Liver (tissue), 9 donors: ENCODE measurements around the gene UBE2Q2. TPM values are rescaled to one million over a fixed set of nuclear protein-coding genes. Genes with fewer than 3 reads are reported as not detected.

Experiments used
- DNase-seq: peaks from one replicate; pipeline ENCODE4 v3.0.0-alpha.2; 2017; ENCODE audit warnings: low spot score
- H3K27ac ChIP-seq, 2 donors: one replicate each; pipeline ENCODE4 v1.7.0; 2013; ENCODE audit warnings: inconsistent platforms in 2 of 2, low read length in 2 of 2, control low read depth in 1 of 2, low read depth in 1 of 2, mild to moderate bottlenecking in 1 of 2
- H3K27me3 ChIP-seq, 4 donors: one replicate each; pipeline versions ENCODE4 v1.6.1 to v1.7.0; 2013; ENCODE audit warnings: low read length in 3 of 4, inconsistent platforms in 1 of 4, mild to moderate bottlenecking in 1 of 4, moderate library complexity in 1 of 4; ENCODE audit not compliant: control insufficient read depth in 4 of 4, insufficient read depth in 4 of 4
- H3K36me3 ChIP-seq, 4 donors: one replicate each; pipeline versions ENCODE4 v1.6.1 to v1.7.0; 2013; ENCODE audit warnings: low read length in 3 of 4, mild to moderate bottlenecking in 3 of 4, low read depth in 1 of 4, moderate library complexity in 1 of 4; ENCODE audit not compliant: control insufficient read depth in 4 of 4, insufficient read depth in 3 of 4
- H3K4me1 ChIP-seq, 4 donors: one replicate each; pipeline versions ENCODE4 v1.6.1 to v1.7.0; 2013; ENCODE audit warnings: low read length in 3 of 4, mild to moderate bottlenecking in 3 of 4, moderate library complexity in 1 of 4; ENCODE audit not compliant: control insufficient read depth in 4 of 4, insufficient read depth in 4 of 4
- H3K4me3 ChIP-seq, 3 donors: one replicate each; pipeline versions ENCODE4 v1.6.1 to v1.7.0; 2013; ENCODE audit warnings: low read length in 3 of 3, control low read depth in 1 of 3, low read depth in 1 of 3, mild to moderate bottlenecking in 1 of 3
- H3K9ac ChIP-seq, 2 donors: one replicate each; pipeline ENCODE4 v1.7.0; 2013; ENCODE audit warnings: low read length in 2 of 2, mild to moderate bottlenecking in 2 of 2, moderate library complexity in 2 of 2, control low read depth in 1 of 2, low read depth in 1 of 2
- H3K9me3 ChIP-seq, 4 donors: one replicate each; pipeline versions ENCODE4 v1.6.1 to v1.7.0; 2013; ENCODE audit warnings: low read length in 3 of 4; ENCODE audit not compliant: control insufficient read depth in 4 of 4
- EGR1 ChIP-seq, 2 donors: IDR thresholded peaks; 2 replicates each; pipeline ENCODE4 v1.6.1; 2016 to 2018; ENCODE audit warnings: antibody characterized with exemption in 2 of 2, low read depth in 2 of 2
- FOXA1 ChIP-seq: IDR thresholded peaks from 2 replicates; pipeline ENCODE4 v1.6.1; 2016; ENCODE audit warnings: antibody characterized with exemption
- GABPA ChIP-seq, 2 donors: IDR thresholded peaks in 1 of 2; conservative IDR thresholded peaks in 1 of 2; 2 replicates each; pipeline ENCODE4 v1.6.1; 2016; ENCODE audit warnings: antibody characterized with exemption in 2 of 2, mild to moderate bottlenecking in 1 of 2, moderate library complexity in 1 of 2
- HNF4A ChIP-seq, 2 donors: conservative IDR thresholded peaks; 2 replicates each; pipeline ENCODE4 v1.6.1; 2016; ENCODE audit warnings: antibody characterized with exemption in 2 of 2, mild to moderate bottlenecking in 2 of 2
- JUND ChIP-seq, 2 donors: IDR thresholded peaks; 2 replicates each; pipeline ENCODE4 v1.6.1; 2016; ENCODE audit warnings: antibody characterized with exemption in 2 of 2
- NR2F2 ChIP-seq: IDR thresholded peaks from 2 replicates; pipeline ENCODE4 v1.6.1; 2016; ENCODE audit warnings: antibody characterized with exemption
- RAD21 ChIP-seq, 2 donors: IDR thresholded peaks; 2 replicates each; pipeline ENCODE4 v1.6.1; 2016; ENCODE audit warnings: antibody characterized with exemption in 2 of 2, mild to moderate bottlenecking in 2 of 2
- RXRA ChIP-seq, 2 donors: IDR thresholded peaks; 2 replicates each; pipeline ENCODE4 v1.6.1; 2017 to 2018; ENCODE audit warnings: antibody characterized with exemption in 2 of 2, mild to moderate bottlenecking in 1 of 2
- SP1 ChIP-seq: IDR thresholded peaks from 2 replicates; pipeline ENCODE4 v1.6.1; 2018; ENCODE audit warnings: antibody characterized with exemption, mild to moderate bottlenecking
- TAF1 ChIP-seq: conservative IDR thresholded peaks from 2 replicates; pipeline ENCODE4 v1.6.1; 2016; ENCODE audit warnings: antibody characterized with exemption, mild to moderate bottlenecking
- WGBS: extraction: QIAGEN DNeasy Blood & Tissue Kit; methylation state at CpG from one replicate; pipeline ENCODE4 v1.1.7; 2013; 5-methylcytosine and 5-hydroxymethylcytosine counted together
- polyA plus RNA-seq, 2 donors: library from polyadenylated mRNA; stranded (reverse) in 1 of 2; unstranded in 1 of 2; fragments of 200-250 nt in 1 of 2; fragments of >200 nt in 1 of 2; fragmentation: Nextera tagmentation in 1 of 2; extraction: Ambion mirVana in 1 of 2; gene quantifications; one replicate each; pipeline versions ENCODE4 v1.2.1 to v1.2.3, GENCODE V29; 2013 to 2015
- total RNA-seq, 2 donors: library from RNA; depleted of rRNA; stranded (reverse); fragments of >200 nt; gene quantifications; one replicate each; pipeline ENCODE4 v1.2.3, GENCODE V29; 2014
- TF ChIP-seq, protein P1 (sequence below): IDR thresholded peaks from 2 replicates; pipeline ENCODE4 v1.6.1; 2016; ENCODE audit warnings: antibody characterized with exemption
- TF ChIP-seq, protein P2 (sequence below): fragments of 150-350 bp; IDR thresholded peaks from 2 replicates; pipeline ENCODE4 v1.5.1; 2017; ENCODE audit warnings: improper control_type of control experiment, low read depth, low read length; ENCODE audit not compliant: missing input control
- TF ChIP-seq, protein P3 (sequence below): IDR thresholded peaks from 2 replicates; pipeline ENCODE4 v1.6.1; 2016; ENCODE audit warnings: antibody characterized with exemption
- donor health status: healthy.
- donor health status: healthy.
- donor health status: healthy.
- donor health status: healthy.
- donor health status: healthy.

Gene UBE2Q2
- total and polyA plus RNA-seq, 4 donors: 2.4 to 14.4 (median 5.2) TPM

DNA sequence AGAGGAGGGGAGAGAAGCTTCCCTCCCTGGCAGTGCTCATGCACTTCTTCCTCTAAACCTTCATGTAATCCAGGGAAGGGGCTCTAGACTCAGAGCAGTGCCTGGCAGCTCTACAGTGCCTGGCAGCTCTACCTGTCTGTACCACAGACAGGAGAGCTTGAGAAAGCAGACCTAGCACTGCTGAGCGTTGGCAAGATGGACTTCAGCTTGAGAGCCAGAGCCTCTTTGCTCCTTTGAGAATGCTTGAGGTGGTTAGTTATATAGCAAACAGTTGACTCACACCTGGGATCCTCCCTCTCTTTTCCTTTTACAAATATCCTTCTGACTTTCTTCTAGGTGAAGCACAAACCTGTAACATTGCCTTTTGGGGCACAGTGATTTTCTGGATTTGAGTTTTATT is 81.3 kb downstream of the UBE2Q2 start:
- no peak overlapping the region for H3K4me3 ChIP-seq
- H3K27ac ChIP-seq: no peak overlapping the region
- H3K36me3 ChIP-seq: peaks cover 0 to 3% (median 1%) of the 10 kb centered on the region in 4 donors
- TF ChIP-seq, protein P1, sequence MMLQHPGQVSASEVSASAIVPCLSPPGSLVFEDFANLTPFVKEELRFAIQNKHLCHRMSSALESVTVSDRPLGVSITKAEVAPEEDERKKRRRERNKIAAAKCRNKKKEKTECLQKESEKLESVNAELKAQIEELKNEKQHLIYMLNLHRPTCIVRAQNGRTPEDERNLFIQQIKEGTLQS: no peak
- no peak for TF ChIP-seq GABPA (IDR thresholded peaks at IDR 0.05 in 1 of 2, conservative IDR thresholded peaks at IDR 0.05 in 1 of 2)
- 96% methylated on average over 1 of the region's 1 CpG for WGBS
- H3K27me3 ChIP-seq: no peaks in the 10 kb centered on the region
- H3K9ac ChIP-seq: no peak overlapping the region
- H3K9me3 ChIP-seq: no peaks in the 10 kb centered on the region
- no peak for DNase-seq
- H3K4me1 ChIP-seq: peaks cover 0 to 14% (median 6%) of the 10 kb centered on the region in 4 donors

DNA sequence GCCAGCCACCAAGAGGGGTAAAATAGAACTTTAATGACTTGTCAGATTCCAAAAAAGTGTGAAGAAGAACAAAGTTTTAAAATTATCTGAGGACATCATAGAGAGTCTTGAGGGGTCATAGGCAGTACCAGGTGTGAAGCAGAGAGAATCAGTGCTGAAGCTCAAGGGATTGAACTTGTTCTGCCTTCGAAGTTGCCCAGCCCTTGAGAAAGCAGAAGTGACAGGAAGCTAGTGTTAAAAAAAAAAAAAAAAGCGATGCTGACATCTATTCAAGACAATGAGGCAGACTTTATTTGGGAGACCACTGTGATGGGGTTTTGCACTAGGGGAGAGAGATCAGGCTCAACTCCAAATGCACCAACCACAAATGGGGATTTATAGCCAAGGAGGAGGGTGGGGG is 82.2 kb downstream of the UBE2Q2 start:
- Histone ChIP-seq H3K9ac (no peak overlapping the region), H3K4me1 (peaks cover 0 to 10% (median 6%) of the 10 kb centered on the region in 4 donors), H3K27ac (no peak overlapping the region), H3K36me3 (peaks cover 0 to 8% (median 6%) of the 10 kb centered on the region in 4 donors), H3K9me3 (no peaks in the 10 kb centered on the region), H3K4me3 (no peak overlapping the region), H3K27me3 (no peaks in the 10 kb centered on the region)
- no peak for DNase-seq
- TF ChIP-seq GABPA (IDR thresholded peaks at IDR 0.05 in 1 of 2, conservative IDR thresholded peaks at IDR 0.05 in 1 of 2): no peak
- no peak for TF ChIP-seq TAF1
- TF ChIP-seq NR2F2: no peak
- WGBS: 78% methylated on average over 2 of the region's 2 CpGs

DNA sequence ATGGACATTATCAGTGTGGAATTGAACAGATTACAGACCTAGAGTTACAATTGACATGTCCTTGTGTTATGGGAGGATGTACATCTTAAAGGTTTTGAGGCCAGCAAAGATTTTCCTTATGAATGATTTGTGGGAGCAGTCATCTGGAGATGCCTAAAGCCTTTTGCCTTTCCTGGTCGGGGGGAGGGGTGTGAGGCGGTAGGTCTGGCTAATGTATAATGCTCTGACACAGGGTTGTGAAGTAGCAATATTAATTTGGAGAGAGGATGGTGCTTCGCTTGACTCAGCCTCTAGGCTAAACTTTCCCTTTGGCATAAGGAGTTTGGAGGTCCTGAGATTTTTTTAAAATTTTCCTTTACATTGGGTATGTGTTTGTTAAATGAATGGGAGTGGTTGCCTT is 83.7 kb downstream of the UBE2Q2 start:
- Histone ChIP-seq H3K27ac (no peak overlapping the region), H3K4me1 (peaks cover 0 to 9% (median 6%) of the 10 kb centered on the region in 4 donors), H3K9me3 (no peaks in the 10 kb centered on the region), H3K4me3 (no peak overlapping the region), H3K36me3 (peaks cover 0 to 14% (median 8%) of the 10 kb centered on the region in 4 donors), H3K9ac (no peak overlapping the region), H3K27me3 (no peaks in the 10 kb centered on the region)
- WGBS: 94% methylated on average over 3 of the region's 3 CpGs
- DNase-seq: no peak
- TF ChIP-seq JUND (IDR thresholded peaks at IDR 0.05) (no peak), HNF4A (conservative IDR thresholded peaks at IDR 0.05) (no peak), GABPA (IDR thresholded peaks at IDR 0.05 in 1 of 2, conservative IDR thresholded peaks at IDR 0.05 in 1 of 2) (no peak), FOXA1 (no peak), RAD21 (IDR thresholded peaks at IDR 0.05) (no peak), SP1 (no peak)
- TF ChIP-seq, protein P2, sequence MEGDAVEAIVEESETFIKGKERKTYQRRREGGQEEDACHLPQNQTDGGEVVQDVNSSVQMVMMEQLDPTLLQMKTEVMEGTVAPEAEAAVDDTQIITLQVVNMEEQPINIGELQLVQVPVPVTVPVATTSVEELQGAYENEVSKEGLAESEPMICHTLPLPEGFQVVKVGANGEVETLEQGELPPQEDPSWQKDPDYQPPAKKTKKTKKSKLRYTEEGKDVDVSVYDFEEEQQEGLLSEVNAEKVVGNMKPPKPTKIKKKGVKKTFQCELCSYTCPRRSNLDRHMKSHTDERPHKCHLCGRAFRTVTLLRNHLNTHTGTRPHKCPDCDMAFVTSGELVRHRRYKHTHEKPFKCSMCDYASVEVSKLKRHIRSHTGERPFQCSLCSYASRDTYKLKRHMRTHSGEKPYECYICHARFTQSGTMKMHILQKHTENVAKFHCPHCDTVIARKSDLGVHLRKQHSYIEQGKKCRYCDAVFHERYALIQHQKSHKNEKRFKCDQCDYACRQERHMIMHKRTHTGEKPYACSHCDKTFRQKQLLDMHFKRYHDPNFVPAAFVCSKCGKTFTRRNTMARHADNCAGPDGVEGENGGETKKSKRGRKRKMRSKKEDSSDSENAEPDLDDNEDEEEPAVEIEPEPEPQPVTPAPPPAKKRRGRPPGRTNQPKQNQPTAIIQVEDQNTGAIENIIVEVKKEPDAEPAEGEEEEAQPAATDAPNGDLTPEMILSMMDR: no peak
- TF ChIP-seq, protein P1: no peak

DNA sequence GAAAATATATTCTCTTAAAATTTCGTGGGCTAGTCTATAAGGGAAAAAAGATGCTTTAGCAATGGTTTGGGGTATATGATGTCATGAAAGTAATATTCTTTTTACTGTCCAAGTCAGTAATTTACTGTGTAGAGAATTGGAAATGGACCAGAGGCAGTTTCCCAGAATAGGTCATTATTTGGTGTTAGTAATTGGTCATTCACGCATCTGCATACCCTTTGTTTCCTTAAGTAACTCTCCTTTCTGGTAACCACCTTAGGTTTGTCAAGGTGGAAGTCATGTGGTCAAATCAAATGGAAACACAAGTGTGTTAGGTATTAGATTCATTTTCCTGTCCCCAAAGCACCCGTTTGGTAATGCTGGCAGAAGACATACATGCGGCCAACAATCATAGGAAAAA is 84.4 kb downstream of the UBE2Q2 start:
- Histone ChIP-seq H3K9me3 (no peaks in the 10 kb centered on the region), H3K4me3 (no peak overlapping the region), H3K4me1 (peaks cover 0 to 3% (median 2%) of the 10 kb centered on the region in 4 donors), H3K36me3 (peaks cover 0 to 18% (median 10%) of the 10 kb centered on the region in 4 donors), H3K27me3 (no peaks in the 10 kb centered on the region), H3K27ac (no peak overlapping the region), H3K9ac (no peak overlapping the region)
- TF ChIP-seq RXRA (IDR thresholded peaks at IDR 0.05): no peak
- TF ChIP-seq, protein P1: no peak
- no peak for TF ChIP-seq JUND (IDR thresholded peaks at IDR 0.05)
- no peak for TF ChIP-seq SP1
- TF ChIP-seq TAF1: no peak
- TF ChIP-seq, protein P3, sequence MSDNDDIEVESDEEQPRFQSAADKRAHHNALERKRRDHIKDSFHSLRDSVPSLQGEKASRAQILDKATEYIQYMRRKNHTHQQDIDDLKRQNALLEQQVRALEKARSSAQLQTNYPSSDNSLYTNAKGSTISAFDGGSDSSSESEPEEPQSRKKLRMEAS: no peak
- no peak for TF ChIP-seq EGR1 (IDR thresholded peaks at IDR 0.05; ENCODE audit: low read depth in 2 of 2)
- no peak for DNase-seq
- WGBS: 97% methylated on average over 4 of the region's 4 CpGs
